Brain microvascular endothelial cell (primary cell): ENCODE measurements around the gene STAG1.
"Not testable (repeated sequence)": the region's sequence is repeated elsewhere in the genome, so short reads cannot be mapped to it uniquely, and the experiment has no call there.

Experiments
- DNase-seq: peaks from one replicate; pipeline ENCODE4 v3.0.0-alpha.2; 2020
- H3K27ac ChIP-seq: fragments of 250-450 bp; sonication (Bioruptor Pico); 2 replicates; pipeline ENCODE4 v1.5.1; 2020; ENCODE audit warnings: mild to moderate bottlenecking, moderate library complexity
- H3K27me3 ChIP-seq: fragments of 250-450 bp; sonication (Bioruptor Pico); replicated peaks from 2 replicates; pipeline ENCODE4 v1.5.1; 2020; ENCODE audit warnings: mild to moderate bottlenecking
- H3K36me3 ChIP-seq: fragments of 250-450 bp; sonication (Bioruptor Pico); replicated peaks from 2 replicates; pipeline ENCODE4 v1.5.1; 2020; ENCODE audit warnings: mild to moderate bottlenecking
- H3K4me3 ChIP-seq: 2 replicates; pipeline ENCODE4 v1.5.1; 2011; ENCODE audit warnings: low read depth, mild to moderate bottlenecking, control low read depth, low read length, moderate library complexity
- in situ Hi-C: cut with HindIII; loops from 2 replicates; pipeline ENCODE4 v1.10.0; 2017; ENCODE audit warnings: low sequenced_read_pairs, low pct_ligation_motif_present
- TF ChIP-seq, protein P1 (sequence below): IDR thresholded peaks from 2 replicates; pipeline ENCODE4 v1.5.1; 2011; ENCODE audit warnings: low read depth, mild to moderate bottlenecking, moderate library complexity, low read length, control low read depth, inconsistent platforms; ENCODE audit errors: missing control alignments

STAG1 gene

GRCh38 chr3:136503056-136503455 lies 249.1 kb downstream of the STAG1 start:
- no peak for DNase-seq
- in situ Hi-C loops: no loop called here
- H3K4me3 ChIP-seq: no peak overlapping the region

DNA sequence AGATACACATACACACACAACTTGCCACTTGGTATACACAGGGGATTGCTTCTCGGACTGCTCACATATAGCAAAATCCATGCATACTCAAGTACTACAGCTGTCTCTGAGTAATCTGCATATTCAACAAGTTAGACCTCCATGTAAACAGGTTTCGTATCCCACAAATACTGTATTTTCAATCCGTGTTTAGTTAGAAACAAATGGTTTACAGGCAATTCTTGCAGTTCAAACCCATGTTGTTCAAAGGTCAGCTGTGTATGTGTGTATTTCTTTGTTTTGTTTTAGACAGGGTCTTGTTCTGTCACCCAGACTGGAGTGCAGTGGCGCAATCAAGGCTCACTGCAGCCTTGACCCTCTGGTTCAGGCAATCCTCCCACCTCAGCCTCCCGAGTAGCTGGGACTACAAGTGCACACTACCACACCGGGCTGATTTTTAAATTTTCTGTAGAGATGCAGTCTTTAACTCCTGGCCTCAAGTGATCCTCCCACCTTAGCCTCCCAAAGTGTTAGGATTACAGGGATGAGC lies 253.2 kb downstream of the STAG1 start:
- Histone ChIP-seq H3K27me3 (no peaks in the 10 kb centered on the region), H3K27ac (no peak overlapping the region), H3K36me3 (no peaks in the 10 kb centered on the region), H3K4me3 (no peak overlapping the region)
- in situ Hi-C loops: no loop called here
- no peak for DNase-seq
- TF ChIP-seq, protein P1, sequence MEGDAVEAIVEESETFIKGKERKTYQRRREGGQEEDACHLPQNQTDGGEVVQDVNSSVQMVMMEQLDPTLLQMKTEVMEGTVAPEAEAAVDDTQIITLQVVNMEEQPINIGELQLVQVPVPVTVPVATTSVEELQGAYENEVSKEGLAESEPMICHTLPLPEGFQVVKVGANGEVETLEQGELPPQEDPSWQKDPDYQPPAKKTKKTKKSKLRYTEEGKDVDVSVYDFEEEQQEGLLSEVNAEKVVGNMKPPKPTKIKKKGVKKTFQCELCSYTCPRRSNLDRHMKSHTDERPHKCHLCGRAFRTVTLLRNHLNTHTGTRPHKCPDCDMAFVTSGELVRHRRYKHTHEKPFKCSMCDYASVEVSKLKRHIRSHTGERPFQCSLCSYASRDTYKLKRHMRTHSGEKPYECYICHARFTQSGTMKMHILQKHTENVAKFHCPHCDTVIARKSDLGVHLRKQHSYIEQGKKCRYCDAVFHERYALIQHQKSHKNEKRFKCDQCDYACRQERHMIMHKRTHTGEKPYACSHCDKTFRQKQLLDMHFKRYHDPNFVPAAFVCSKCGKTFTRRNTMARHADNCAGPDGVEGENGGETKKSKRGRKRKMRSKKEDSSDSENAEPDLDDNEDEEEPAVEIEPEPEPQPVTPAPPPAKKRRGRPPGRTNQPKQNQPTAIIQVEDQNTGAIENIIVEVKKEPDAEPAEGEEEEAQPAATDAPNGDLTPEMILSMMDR: no peak

More at GRCh38 chr3:136503056-136503455, 249.1 kb downstream of the STAG1 start:
- Histone ChIP-seq H3K27me3 (no peaks in the 10 kb centered on the region), H3K36me3 (no peaks in the 10 kb centered on the region), H3K27ac (no peak overlapping the region)
- TF ChIP-seq, protein P1: no peak

- Histone ChIP-seq H3K36me3 (no peaks in the 10 kb centered on the region), H3K4me3 (no peak overlapping the region), H3K27me3 (no peaks in the 10 kb centered on the region), H3K27ac (no peak overlapping the region)
- TF ChIP-seq, protein P1: no peak
- no peak for DNase-seq
- in situ Hi-C loops: no loop called here
These were observed 257.0 kb downstream of the STAG1 start for GRCh38 chr3:136495213-136495612.

DNA sequence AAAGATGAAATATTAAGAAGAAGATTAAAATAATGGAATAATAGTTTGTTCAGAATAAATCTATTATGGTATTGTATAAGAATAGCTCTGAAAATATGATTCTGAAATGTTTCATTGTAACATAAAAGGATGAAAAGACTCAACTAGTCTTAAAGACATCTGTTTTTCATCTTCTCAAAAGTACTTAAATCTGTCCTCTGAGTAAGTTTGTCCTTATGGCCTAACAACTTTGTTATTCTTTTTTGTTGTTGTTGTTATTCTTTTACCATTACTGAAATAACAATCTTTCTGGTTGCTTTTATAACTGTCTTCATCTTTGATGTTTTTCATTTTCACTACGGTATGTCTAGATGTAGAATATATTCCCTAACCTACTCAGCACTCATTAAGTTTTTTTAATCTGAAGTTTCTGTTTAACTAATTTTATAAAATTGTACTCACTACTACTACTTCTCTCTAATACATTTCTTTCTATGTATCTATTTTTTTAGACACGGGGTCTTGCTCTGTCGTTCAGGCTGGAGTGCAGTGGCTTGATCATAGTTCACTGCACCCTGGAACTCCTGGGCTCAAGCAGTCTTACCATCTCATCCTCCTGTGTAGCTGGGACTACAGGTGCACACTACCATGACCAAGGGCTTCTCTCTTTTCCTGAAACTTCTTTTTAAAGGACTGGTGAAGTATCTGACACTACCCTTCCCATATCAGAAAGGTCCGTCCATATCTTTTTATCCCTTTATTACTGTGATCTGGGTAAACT lies 261.4 kb downstream of the STAG1 start:
- Histone ChIP-seq H3K27ac (no peak overlapping the region), H3K36me3 (no peaks in the 10 kb centered on the region), H3K4me3 (no peak overlapping the region), H3K27me3 (no peaks in the 10 kb centered on the region)
- TF ChIP-seq, protein P1: no peak
- DNase-seq: no peak
- in situ Hi-C loops: no loop called here

- in situ Hi-C loops: no loop called here
- TF ChIP-seq, protein P1: no peak
- no peak overlapping the region for H3K4me3 ChIP-seq
These were observed 266.4 kb downstream of the STAG1 start for GRCh38 chr3:136485777-136486176.

DNA sequence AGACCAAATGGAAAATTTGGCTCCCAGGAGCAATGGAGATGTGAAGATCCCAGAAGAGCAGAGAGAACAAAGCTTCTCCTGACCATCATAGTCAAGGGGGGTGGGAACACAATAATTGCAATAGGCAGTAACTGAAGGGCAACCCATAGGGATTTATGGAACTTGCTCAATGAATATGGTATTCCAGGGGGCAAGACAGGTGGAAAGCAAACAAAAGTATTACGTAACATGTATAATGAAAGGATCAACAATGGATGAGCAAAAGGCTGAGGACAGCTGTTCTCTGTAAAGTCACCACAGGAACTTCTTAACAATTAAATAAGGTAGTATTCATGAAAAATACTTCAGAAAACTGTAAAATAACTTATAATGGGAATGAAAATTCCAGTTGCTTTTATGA lies 275.9 kb downstream of the STAG1 start:
- H3K27ac ChIP-seq: no peak overlapping the region

More at GRCh38 chr3:136485777-136486176, 266.4 kb downstream of the STAG1 start:
- no peak for DNase-seq
- H3K27ac ChIP-seq: no peak overlapping the region
- no peaks in the 10 kb centered on the region for H3K36me3 ChIP-seq
- no peaks in the 10 kb centered on the region for H3K27me3 ChIP-seq

DNA sequence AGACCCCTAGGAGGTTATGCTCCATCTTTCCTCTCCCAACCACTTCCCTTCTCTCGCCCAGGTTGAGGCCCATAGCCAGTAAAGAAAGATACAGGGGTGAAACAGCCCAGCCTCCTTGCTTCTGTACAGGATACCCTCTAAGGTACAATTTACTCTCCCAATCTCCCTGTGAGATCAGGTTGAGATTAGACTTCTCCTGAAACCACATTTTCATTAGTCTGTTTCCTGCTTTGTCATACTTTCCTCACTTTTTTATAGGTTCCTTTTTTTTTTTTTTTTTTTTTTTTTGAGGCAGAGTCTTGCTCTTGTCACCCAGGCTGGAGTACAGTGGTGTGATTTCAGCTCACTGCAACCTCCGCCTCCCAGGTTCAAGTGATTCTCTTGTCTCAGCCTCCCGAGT lies 277.3 kb downstream of the STAG1 start:
- H3K4me3 ChIP-seq, H3K27ac ChIP-seq, H3K27me3 ChIP-seq, DNase-seq, H3K36me3 ChIP-seq, in situ Hi-C loops: not testable (repeated sequence)

More for the DNA sequence above, 275.9 kb downstream of the STAG1 start:
- Histone ChIP-seq H3K4me3 (no peak overlapping the region), H3K27me3 (no peaks in the 10 kb centered on the region), H3K36me3 (no peaks in the 10 kb centered on the region)
- in situ Hi-C loops: no loop called here
- TF ChIP-seq, protein P1: no peak
- no peak for DNase-seq
